A549 treated with dexamethasone at 1 μM for 4 hours (cell line): ENCODE data around the gene ANK2. TPM values are rescaled to one million over a fixed set of nuclear protein-coding genes. Genes with fewer than 3 reads are reported as not detected.

Source experiments
- total RNA-seq: library from RNA; stranded (reverse); fragments of 200-300 nt; extraction: Qiagen RNA extraction; gene quantifications from 5 replicates; pipeline ENCODE4 v1.2.3, GENCODE V29; 2022

Gene ANK2
- 0.52 to 1.4 TPM (median 0.85 TPM) in 5 replicates for total RNA-seq

DNA sequence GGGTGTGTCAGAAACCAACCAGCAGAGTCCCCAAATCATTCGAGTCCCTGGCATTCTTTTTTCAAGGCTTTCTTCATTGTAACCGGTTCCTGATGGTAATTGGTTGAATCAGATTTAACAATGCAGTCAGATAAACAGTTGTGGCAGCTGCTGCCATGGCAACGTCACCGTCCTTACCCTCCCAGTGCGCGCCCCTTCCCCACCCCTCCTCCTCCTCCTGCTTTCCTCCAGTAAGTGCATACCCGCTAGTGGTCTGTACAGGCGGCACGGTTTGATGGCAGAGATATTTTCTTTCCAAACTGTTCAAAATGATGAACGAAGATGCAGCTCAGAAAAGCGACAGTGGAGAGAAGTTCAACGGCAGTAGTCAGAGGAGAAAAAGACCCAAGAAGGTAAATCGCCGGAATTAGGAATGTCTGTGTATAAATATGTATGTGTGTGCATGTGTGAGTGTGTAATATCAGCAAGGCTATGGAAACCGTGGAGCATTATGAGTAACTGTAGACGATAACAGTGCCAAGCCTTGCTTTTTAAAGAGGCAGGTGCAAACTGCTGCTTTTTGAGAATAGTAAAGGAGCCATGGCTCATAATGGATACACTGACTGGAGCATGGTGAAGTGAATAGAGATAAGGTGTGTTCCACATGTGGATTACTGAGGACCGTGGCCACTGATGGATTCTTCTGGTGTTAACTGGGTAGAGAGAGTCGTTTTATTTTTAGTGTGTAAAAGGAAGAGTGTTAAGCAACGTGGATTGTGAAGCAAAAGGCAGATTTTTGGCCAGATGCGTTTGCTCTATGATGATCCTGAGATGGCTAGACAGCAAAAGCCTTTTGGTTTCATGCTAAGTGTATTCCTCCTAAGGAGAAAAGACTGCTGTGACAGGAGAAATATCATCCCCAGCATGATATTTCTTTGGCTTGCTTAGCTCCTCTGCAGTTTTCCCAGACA lies at the start of gene ANK2:
ANK2 (plus strand) TSS at position 233 of the 950 bp plus-strand sequence; CDS start at position 309, 76 bp downstream.

